Measurements from ENCODE around the gene TAF13.
"Not testable (repeated sequence)": the region's sequence is repeated elsewhere in the genome, so short reads cannot be mapped to it uniquely, and the experiment has no call there.

TAF13 gene

GRCh38 chr1:109091839-109092193, 16.0 kb upstream of the TAF13 start:
- DNase-seq (ENCODE audit: low read depth in 2 of 2) = no peak

- DNase-seq (ENCODE audit: low read depth in 2 of 2) = no peak
Measured at GRCh38 chr1:109091078-109091838, 15.5 kb upstream of the TAF13 start.

GRCh38 chr1:109090196-109091077, 14.6 kb upstream of the TAF13 start, which contains the start of gene TMEM167B:
Gene TMEM167B (plus strand): TSS chr1:109090764. CDS start chr1:109090873, 109 bp downstream.
- peak; percentile 69 to 83 for DNase-seq (ENCODE audit: low read depth in 2 of 2)

DNA sequence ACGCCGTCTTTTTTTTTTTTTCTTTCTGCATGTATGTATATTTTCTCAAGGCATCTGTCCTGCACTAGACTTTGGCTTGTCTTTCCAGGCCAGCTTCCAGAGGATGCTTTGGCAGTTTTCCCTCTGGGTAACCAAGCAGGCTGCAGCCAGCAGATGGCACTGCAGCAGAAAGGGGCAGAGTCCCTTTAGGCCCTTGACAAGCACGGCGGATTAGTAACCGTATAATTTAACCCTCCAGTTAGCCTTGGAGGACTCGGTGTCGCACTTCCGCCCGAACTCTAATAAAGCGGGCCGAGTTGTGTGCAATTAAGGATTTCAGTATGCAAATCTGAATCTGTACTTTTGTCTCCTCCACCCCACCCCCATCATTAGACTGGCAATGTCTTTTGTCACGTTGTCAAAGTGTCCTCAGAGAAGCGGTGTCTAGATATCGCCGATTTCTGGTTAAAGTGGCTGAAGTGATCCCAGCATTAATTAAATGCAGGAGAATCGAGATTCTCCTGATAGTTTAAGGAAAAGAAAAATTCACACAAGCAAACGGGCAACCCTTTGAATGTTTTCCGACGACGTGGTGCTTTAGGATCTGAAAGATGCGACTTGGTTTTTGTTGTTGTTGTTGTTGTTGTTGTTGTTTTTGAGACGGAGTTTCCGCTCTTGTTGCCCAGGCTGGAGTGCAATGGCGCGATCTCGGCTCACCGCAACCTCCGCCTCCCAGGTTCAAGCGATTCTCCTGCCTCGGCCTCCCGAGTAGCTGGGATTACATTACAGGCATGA, 13.6 kb upstream of the TAF13 start:
- DNase-seq (ENCODE audit: low read depth in 2 of 2) = no peak

- DNase-seq (ENCODE audit: low read depth in 2 of 2) = no peak
Measured at GRCh38 chr1:109084563-109085517, 9.0 kb upstream of the TAF13 start.

- DNase-seq (ENCODE audit: low read depth in 2 of 2) = no peak
Measured at GRCh38 chr1:109083923-109084322, 8.1 kb upstream of the TAF13 start.

GRCh38 chr1:109083501-109083900, 7.7 kb upstream of the TAF13 start:
- no peak for DNase-seq (ENCODE audit: low read depth in 2 of 2)

DNA sequence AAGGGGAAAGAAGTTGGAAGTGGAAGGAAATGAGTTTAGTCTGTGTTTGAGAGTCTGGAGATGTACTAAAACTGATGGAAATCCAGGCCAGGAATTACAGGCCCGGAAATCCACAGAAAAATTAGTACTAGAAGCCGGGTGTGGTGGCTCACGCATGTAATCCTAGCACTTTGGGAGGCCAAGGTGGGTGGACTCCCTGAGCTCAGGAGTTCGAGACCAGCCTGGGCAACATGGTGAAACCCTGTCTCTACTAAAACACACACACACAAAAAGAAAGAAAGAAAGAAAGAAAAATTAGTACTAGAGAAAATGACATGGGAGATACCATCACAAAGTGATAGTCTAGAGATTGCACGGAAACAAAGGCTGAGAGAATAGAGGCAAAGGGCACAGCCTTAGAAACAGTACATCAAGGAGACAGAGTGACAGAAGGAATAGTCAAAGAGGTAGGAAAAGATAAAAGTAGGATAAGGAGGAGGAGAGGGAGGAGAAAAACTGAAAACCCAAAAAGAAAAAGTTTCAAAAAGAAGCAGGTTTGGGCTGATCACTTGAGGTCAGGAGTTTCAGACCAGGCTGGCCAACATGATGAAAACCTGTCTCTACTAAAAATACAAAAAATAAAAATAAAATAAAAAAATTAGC, 4.8 kb upstream of the TAF13 start:
- DNase-seq (ENCODE audit: low read depth in 2 of 2) = no peak

DNA sequence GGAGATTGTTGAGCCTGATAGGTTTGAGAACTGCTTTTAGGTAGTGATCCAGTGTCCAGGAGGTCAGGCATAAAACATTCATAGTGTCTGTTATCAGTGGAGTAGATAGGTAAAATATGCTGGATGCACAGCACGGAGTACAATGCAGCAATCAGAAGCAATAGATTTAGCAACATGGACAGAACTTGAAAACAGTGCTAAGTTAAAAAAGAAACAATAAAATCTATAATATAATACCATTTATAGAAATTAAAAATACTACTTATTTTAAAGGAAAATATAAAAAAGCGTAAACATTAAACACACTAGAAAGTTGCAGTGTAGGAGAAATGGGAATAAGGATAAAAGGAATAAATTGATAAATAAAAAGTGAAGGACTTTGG, 3.4 kb upstream of the TAF13 start:
- no peak for DNase-seq (ENCODE audit: low read depth in 2 of 2)

GRCh38 chr1:109078317-109078716, 2.5 kb upstream of the TAF13 start:
- DNase-seq (ENCODE audit: low read depth in 2 of 2) = no peak

DNA sequence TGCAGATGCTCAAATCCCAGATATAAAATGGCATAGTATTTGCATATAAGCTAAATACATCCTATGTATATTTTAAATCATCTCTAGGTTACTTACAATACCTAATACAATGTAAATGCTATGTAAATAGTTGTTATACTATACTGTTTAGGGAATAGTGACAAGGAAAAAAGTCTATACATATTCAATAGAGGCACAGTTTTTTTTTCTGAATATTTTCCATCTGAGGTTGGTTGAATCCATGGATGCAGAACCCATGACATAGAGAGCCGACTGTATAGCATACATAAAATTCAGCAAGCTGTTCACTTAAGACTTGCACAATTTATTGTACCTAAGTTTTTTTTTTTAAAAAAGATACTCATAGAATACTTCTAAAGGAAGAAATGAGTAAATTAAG, 6.5 kb downstream of the TAF13 start:
- DNase-seq (ENCODE audit: low read depth in 2 of 2) = no peak

DNA sequence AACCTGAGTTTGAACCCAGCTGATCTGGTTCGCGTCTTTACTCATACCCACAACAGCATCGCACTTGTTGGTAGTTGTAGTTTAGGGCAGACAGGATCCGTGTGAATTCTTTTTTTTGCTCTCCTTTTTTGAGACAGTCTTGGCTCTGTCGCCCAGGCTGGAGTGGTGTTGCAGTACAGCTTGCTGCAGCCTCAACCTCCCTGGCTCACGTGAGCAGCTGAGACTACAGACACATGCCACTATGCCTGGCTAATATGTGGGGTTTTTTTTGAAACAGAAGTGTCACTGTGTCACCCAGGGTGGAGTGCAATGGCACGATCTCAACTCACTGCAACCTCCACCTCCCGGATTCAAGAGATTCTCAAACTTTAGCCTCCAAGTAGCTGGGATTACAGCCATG, 7.9 kb downstream of the TAF13 start:
- DNase-seq (ENCODE audit: low read depth in 2 of 2) = no peak

- DNase-seq (ENCODE audit: low read depth in 2 of 2) = no peak
Measured at GRCh38 chr1:109065137-109065536, 10.7 kb downstream of the TAF13 start.

GRCh38 chr1:109061183-109061582, 14.6 kb downstream of the TAF13 start:
- no peak for DNase-seq (ENCODE audit: low read depth in 2 of 2)

- DNase-seq (ENCODE audit: low read depth in 2 of 2) = no peak
Measured at GRCh38 chr1:109060707-109061106, 15.1 kb downstream of the TAF13 start.

- no peak for DNase-seq (ENCODE audit: low read depth in 2 of 2)
Measured at GRCh38 chr1:109059026-109059425, 16.8 kb downstream of the TAF13 start.

GRCh38 chr1:109056064-109056463, 19.7 kb downstream of the TAF13 start:
- DNase-seq (ENCODE audit: low read depth in 2 of 2) = no peak

- DNase-seq (ENCODE audit: low read depth in 2 of 2) = not testable (repeated sequence)
Measured at GRCh38 chr1:109052145-109052544, 23.7 kb downstream of the TAF13 start.

DNA sequence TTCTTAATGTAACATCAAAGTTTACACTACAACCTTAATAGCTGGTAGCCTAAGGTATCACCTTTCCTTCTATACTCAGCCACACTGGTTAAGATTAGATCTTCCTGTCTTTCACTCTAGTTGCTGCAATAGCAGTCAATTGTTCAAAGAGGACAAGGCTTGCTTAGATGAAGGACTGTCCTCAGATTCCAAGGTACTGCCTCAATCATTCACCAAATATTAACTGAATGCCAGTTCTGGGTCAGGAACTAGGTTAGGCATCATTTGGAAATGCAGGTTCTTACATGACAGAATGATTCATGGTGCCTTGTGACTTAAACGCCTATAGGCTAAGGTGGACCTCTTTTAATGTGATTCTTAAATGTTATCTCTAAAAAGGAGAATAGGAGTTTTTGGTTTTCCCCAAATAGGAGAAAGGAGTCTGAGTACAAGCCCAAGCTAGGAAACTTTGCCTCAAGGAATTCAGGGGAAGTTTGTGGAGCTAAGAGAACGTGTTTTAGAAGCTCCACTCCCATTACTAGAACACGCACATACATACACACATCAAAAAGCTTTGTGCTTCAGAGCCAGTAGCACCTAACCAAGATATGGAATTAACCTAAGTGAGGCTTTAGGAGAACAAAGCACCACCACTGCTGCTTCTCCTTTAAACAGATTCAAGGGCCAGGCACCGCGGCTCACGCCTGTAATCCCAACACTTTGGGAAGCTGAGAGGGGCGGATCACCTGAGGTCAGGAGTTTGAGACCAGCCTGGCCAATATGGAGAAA, 25.4 kb downstream of the TAF13 start:
- DNase-seq (ENCODE audit: low read depth in 2 of 2) = no peak

GRCh38 chr1:109048335-109048734, 27.5 kb downstream of the TAF13 start:
- no peak for DNase-seq (ENCODE audit: low read depth in 2 of 2)

Measured in activated CD4-positive, alpha-beta T cell treated with anti-CD3 and anti-CD28 coated beads for 24 hours (primary cell).